Esophagus squamous epithelium (tissue), 5 donors: ENCODE measurements around the gene SLC25A22. TPM values are rescaled to one million over a fixed set of nuclear protein-coding genes. Genes with fewer than 3 reads are reported as not detected.
A peak's percentile ranks its signal among the peaks of the same experiment; 100 is the strongest.

Experiments
- DNase-seq: peaks from one replicate; lab custom pipeline; 2025; lab: John Stamatoyannopoulos, UW
- H3K27ac ChIP-seq, 4 donors: fragments of 200-600 bp; sonication (generic); one replicate each; pipeline ENCODE4 v1.5.1; 2016 to 2019; ENCODE audit warnings: mild to moderate bottlenecking in 1 of 4
- H3K27me3 ChIP-seq, 4 donors: fragments of 200-600 bp; sonication (generic); 1 replicate in 3 of 4; 2 replicates in 1 of 4; pipeline versions ENCODE4 v1.5.1 to v1.6.0; 2017 to 2021; ENCODE audit warnings: antibody characterized with exemption in 1 of 4
- H3K36me3 ChIP-seq, 3 donors: fragments of 200-600 bp; sonication (generic); one replicate each; pipeline ENCODE4 v1.5.1; 2016 to 2019
- H3K4me1 ChIP-seq, 3 donors: fragments of 200-600 bp; sonication (generic); one replicate each; pipeline ENCODE4 v1.5.1; 2017 to 2019
- H3K4me3 ChIP-seq, 4 donors: fragments of 200-600 bp; sonication (generic); 1 replicate in 3 of 4; 2 replicates in 1 of 4; pipeline ENCODE4 v1.5.1; 2016 to 2019; ENCODE audit warnings: mild to moderate bottlenecking in 2 of 4, moderate library complexity in 1 of 4
- H3K9me3 ChIP-seq, 3 donors: fragments of 200-600 bp; sonication (generic); one replicate each; pipeline ENCODE4 v1.5.1; 2016 to 2019
- POLR2A ChIP-seq, 4 donors: fragments of 450-650 bp; IDR thresholded peaks; one replicate each; pipeline ENCODE4 v1.6.1; 2017; ENCODE audit warnings: antibody characterized with exemption in 4 of 4, mild to moderate bottlenecking in 4 of 4, moderate library complexity in 3 of 4
- WGBS, 2 donors: methylation state at CpG; one replicate each; pipeline ENCODE4 v1.1.5; 2018; 5-methylcytosine and 5-hydroxymethylcytosine counted together
- intact Hi-C: fragments of 100-400 bp; cut with DNase I; formaldehyde crosslinking; loops from one replicate; pipeline ENCODE4 v1.15.0; 2022
- total RNA-seq, 4 donors: library from RNA; depleted of rRNA; stranded (reverse); fragments of >200 nt; gene quantifications; one replicate each; pipeline ENCODE4 v1.1.0, GENCODE V29; 2016
- TF ChIP-seq, protein P1 (sequence below), 6 experiments: fragments of 450-650 bp in 4 of 6; fragments of 200-600 bp in 2 of 6; sonication (generic) in 2 of 6; IDR thresholded peaks; one replicate each; pipeline ENCODE4 v1.5.1; 2016 to 2019; ENCODE audit warnings: antibody characterized with exemption in 6 of 6, mild to moderate bottlenecking in 4 of 6, moderate library complexity in 4 of 6
- donor health status: DM: yes; HTN: yes; CAD: no.

SLC25A22 gene
- total RNA-seq, 4 donors from 2014 or later = 4.0 to 14.7 (median 9.8) TPM

DNA sequence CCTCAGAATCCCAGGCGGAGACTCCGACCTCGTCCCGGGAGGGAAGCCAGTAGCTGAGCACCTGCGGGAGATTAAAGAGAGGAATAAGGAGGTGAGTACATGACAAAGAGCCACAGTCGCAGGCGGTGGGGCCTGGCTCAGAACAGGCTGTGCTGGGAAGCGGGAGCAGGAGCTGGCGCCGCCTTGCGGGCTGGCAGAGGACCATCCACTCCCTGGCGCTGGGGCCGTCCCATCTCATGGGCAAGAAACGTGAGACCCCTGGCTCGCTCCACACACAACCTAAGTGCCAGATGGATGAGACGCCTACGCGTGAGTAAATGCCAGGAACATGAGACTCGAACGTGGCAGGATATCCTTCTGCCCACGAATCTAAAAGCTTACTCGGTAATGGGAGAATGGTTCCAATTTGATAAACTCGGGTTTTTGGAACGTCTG lies 14.5 kb downstream of the SLC25A22 start:
- no peak for DNase-seq
- intact Hi-C loops = no loop called here
- WGBS, 2 donors = 4 to 13% methylated on average over 19 to 21 of the region's 24 CpGs
- H3K9me3 ChIP-seq = no peaks in the 10 kb centered on the region
- H3K27ac ChIP-seq = peak overlapping the region in 3 of 4 donors; percentile 2 to 35 (median 32)
- TF ChIP-seq POLR2A (IDR thresholded peaks at IDR 0.05) = no peak
- TF ChIP-seq, protein P1, sequence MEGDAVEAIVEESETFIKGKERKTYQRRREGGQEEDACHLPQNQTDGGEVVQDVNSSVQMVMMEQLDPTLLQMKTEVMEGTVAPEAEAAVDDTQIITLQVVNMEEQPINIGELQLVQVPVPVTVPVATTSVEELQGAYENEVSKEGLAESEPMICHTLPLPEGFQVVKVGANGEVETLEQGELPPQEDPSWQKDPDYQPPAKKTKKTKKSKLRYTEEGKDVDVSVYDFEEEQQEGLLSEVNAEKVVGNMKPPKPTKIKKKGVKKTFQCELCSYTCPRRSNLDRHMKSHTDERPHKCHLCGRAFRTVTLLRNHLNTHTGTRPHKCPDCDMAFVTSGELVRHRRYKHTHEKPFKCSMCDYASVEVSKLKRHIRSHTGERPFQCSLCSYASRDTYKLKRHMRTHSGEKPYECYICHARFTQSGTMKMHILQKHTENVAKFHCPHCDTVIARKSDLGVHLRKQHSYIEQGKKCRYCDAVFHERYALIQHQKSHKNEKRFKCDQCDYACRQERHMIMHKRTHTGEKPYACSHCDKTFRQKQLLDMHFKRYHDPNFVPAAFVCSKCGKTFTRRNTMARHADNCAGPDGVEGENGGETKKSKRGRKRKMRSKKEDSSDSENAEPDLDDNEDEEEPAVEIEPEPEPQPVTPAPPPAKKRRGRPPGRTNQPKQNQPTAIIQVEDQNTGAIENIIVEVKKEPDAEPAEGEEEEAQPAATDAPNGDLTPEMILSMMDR (IDR thresholded peaks at IDR 0.05) = peak; percentile 34 to 88 (median 70)
- H3K27me3 ChIP-seq = peaks cover 0 to 17% (median 0%) of the 10 kb centered on the region in 4 donors
- peaks cover 9 to 46% (median 20%) of the 10 kb centered on the region in 3 donors for H3K4me1 ChIP-seq
- peak overlapping the region in 1 of 4 donors; percentile 7 for H3K4me3 ChIP-seq
- peaks cover 0 to 14% (median 0%) of the 10 kb centered on the region in 3 donors for H3K36me3 ChIP-seq

DNA sequence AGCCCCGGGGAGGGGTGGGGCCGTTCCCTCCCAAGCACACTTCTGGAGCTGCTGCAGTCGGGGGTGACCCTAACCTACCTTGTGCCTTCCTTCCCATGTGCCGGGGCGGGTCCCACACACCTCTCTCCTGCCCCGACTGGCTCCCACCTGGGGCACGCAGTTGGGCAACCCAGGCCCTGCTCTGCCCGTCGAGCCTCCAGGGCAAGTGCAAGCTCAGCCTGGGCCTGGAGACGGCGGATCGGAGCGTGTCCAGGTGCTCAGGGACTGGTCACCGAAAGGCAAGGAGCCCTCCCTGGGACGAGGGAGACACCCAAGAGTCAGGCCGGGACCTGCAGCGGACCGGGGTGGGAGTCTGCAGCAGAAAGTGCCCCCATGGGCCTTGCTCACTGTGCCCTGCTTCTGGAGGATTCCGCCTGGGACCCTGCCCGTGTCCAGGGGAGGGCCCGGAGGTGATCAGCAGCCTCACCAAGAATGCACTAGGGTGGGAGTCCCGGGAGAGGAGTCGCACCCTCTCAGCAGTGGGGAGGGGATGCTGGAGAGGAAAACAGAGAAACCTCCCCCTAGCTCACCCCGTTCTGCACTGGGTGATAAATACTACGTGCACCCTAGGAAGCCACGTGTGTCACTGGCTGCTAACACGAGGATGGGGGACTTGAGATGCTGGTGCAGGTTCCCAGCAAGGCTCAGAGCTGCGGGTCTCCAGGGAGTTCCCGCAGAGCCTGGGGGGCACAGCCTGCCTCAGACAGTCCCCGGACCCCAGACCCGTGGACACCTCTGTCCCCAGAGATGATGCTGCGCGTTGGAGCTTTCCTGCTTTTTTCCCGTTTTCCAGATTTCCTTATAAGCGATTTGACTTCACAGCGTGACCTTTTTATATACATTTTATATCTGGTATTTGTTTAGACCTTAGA lies 15.6 kb downstream of the SLC25A22 start:
- H3K27me3 ChIP-seq = peaks cover 0 to 6% (median 0%) of the 10 kb centered on the region in 4 donors
- TF ChIP-seq, protein P1 (IDR thresholded peaks at IDR 0.05) = no peak
- no peak for TF ChIP-seq POLR2A (IDR thresholded peaks at IDR 0.05)
- H3K9me3 ChIP-seq = no peaks in the 10 kb centered on the region
- H3K27ac ChIP-seq = peak overlapping the region in 2 of 4 donors; percentile 22 to 32
- intact Hi-C loops = no loop called here
- no peak overlapping the region for H3K4me3 ChIP-seq
- 46 to 65% methylated on average over 12 to 21 of the region's 36 CpGs for WGBS, 2 donors
- no peak for DNase-seq
- H3K36me3 ChIP-seq = peaks cover 0 to 14% (median 0%) of the 10 kb centered on the region in 3 donors
- peaks cover 16 to 52% (median 26%) of the 10 kb centered on the region in 3 donors for H3K4me1 ChIP-seq

DNA sequence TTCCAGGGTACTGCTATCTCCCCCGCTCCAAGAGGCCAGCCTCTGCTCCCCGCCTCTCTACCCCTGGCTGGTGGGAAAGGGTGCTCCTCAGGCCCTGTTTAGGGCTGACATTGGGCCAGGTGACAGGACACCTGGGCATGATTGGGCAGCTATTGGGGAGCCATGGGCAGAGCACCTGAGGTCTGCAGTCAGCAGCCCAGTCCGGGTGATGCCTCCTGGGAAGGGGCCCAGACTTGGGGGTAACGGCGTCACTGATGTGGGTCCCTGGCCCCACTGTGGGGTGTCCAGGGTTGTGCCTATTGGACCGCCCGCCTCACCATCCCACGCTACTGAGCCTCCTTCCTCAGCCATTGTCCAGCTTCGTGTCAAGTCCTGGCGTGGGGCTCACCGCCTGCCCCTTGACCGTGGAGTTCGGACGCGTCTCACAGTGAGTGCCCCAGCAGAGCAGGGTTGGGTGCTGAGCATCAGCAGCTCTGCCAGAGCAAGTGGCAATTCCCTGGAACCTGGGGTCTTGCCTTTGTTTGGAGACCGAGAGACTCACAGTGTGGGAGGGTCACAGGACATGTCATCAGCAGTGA lies 18.0 kb downstream of the SLC25A22 start:
- TF ChIP-seq, protein P1 (IDR thresholded peaks at IDR 0.05) = no peak
- no peak for TF ChIP-seq POLR2A (IDR thresholded peaks at IDR 0.05)
- WGBS, 2 donors = 91% methylated on average over 9 of the region's 16 CpGs; no CpG with 5 or more reads in 1 of the 2 donors

DNA sequence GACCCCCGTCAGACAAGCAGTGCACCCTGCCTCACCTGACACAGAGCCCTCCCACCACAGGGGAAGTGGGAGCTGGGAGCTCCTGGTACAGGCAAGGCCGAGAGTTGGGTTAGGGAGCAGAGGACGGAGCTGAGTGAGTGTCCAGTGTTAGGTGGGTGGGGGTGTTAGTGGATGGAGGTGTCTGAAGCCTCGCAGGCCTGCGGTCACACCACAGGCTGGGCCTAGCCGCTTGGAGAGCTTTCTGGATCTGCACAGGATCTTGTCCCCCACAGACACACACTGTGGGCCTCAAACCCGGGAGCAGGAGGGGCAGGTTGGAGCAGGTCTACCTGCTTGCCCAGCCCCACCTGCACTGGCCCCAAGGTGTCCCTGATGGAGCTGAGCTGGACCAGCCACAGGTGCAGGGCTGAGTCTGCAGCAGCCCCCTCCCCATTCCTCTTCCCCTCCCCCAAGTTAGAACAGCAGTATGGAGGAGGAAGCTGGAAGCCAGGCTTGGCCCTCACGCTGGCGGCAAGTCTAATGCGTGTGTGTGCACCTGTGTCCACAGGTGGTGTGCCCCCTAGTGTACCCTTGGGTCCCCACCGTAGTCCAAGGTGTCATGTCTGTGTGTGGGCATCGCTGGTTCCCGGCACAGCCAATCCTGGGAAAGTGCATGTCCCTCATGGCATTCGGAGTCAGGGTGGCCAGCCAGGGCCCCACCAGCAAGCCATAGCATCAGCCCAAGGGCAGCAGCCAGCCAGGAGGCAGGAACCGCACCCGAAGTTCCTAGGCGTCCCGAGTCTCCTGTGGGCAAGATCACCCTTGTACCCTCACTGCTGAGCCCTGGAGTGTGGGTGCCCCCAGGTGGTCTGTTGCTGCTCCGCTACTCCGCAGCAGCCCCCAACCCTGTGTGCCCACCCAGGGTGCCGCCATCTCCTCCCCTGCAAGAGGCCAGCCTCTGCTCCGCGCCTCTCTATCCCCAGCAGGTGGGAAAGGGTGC lies 18.8 kb downstream of the SLC25A22 start:
- Histone ChIP-seq H3K4me3 (no peak overlapping the region), H3K36me3 (peaks cover 0 to 21% (median 0%) of the 10 kb centered on the region in 3 donors), H3K27ac (no peak overlapping the region), H3K9me3 (no peaks in the 10 kb centered on the region), H3K27me3 (no peaks in the 10 kb centered on the region), H3K4me1 (peaks cover 33 to 77% (median 45%) of the 10 kb centered on the region in 3 donors)
- intact Hi-C loops = no loop called here
- DNase-seq = no peak
- TF ChIP-seq, protein P1 (IDR thresholded peaks at IDR 0.05) = no peak
- no peak for TF ChIP-seq POLR2A (IDR thresholded peaks at IDR 0.05)
- WGBS, 2 donors = 91 to 92% methylated on average over 8 to 14 of the region's 23 CpGs

More for the DNA sequence above, 18.0 kb downstream of the SLC25A22 start:
- no peaks in the 10 kb centered on the region for H3K27me3 ChIP-seq
- intact Hi-C loops = no loop called here
- H3K27ac ChIP-seq = no peak overlapping the region
- no peaks in the 10 kb centered on the region for H3K9me3 ChIP-seq
- peaks cover 30 to 70% (median 42%) of the 10 kb centered on the region in 3 donors for H3K4me1 ChIP-seq
- no peak for DNase-seq
- no peak overlapping the region for H3K4me3 ChIP-seq
- H3K36me3 ChIP-seq = peaks cover 0 to 14% (median 0%) of the 10 kb centered on the region in 3 donors
